Measurements from ENCODE around the gene ITPRIP. TPM values are rescaled to one million over a fixed set of nuclear protein-coding genes. Genes with fewer than 3 reads are reported as not detected.

Gene ITPRIP
- total RNA-seq, 1 experiment from 2014 or later, result 22.5 TPM

GRCh38 chr10:104351061-104351702, 12.9 kb upstream of the ITPRIP start:
- no peaks in the 10 kb centered on the region for H3K36me3 Mint-ChIP-seq (ENCODE audit: insufficient read depth in 1 of 3, low read depth in 3 of 3)
- Histone ChIP-seq H3K18ac (ENCODE audit: insufficient read length, low read depth, low read length) (no peak overlapping the region), H2BK20ac (ENCODE audit: low read depth, low read length, poor library complexity, severe bottlenecking) (no peak overlapping the region), H3K9me3 (ENCODE audit: control insufficient read depth, low read depth, low read length) (no peaks in the 10 kb centered on the region), H3K79me1 (ENCODE audit: insufficient read depth, low read depth, low read length, poor library complexity, severe bottlenecking) (no peaks in the 10 kb centered on the region), H4K91ac (ENCODE audit: insufficient read length, low read depth, low read length) (no peak overlapping the region), H3T11ph (ENCODE audit: low read length) (no peak overlapping the region), H2BK120ac (ENCODE audit: low read depth, low read length, poor library complexity, severe bottlenecking) (no peak overlapping the region), H3K9ac (ENCODE audit: extremely low read depth, insufficient read length, low read length) (no peak overlapping the region), H2BK12ac (ENCODE audit: insufficient read length, low read depth, low read length) (no peak overlapping the region), H3K23me2 (ENCODE audit: insufficient read length, low read depth, low read length, poor library complexity, severe bottlenecking) (no peaks in the 10 kb centered on the region), H3K27me3 (ENCODE audit: insufficient read depth, low read length) (peaks cover 9% of the 10 kb centered on the region), H3K56ac (ENCODE audit: insufficient read length, low read depth, low read length) (no peak overlapping the region), H3K27ac (ENCODE audit: insufficient read length, low read depth, low read length) (no peak overlapping the region), H2AK5ac (ENCODE audit: insufficient read length, low read length) (no peak overlapping the region), H2BK5ac (ENCODE audit: insufficient read length, low read length) (no peak overlapping the region), H3K4me2 (ENCODE audit: insufficient read depth, insufficient read length, low read length) (no peak overlapping the region), H4K20me1 (ENCODE audit: control insufficient read depth, insufficient read depth, insufficient read length) (no peaks in the 10 kb centered on the region), H2AFZ (ENCODE audit: low read length) (no peak overlapping the region), H3K4ac (ENCODE audit: low read depth, low read length) (no peak overlapping the region), H3K23ac (ENCODE audit: insufficient read length, low read depth, low read length) (no peak overlapping the region), H3K14ac (ENCODE audit: insufficient read depth, low read length) (no peak overlapping the region), H4K5ac (ENCODE audit: insufficient read length, low read depth, low read length) (no peak overlapping the region), H4K8ac (replicated peaks; ENCODE audit: insufficient read length, low read depth, low read length) (no peak overlapping the region), H3K4me1 (ENCODE audit: insufficient read depth, low read length) (peaks cover 6% of the 10 kb centered on the region; the same call in 1 of the 2 replicates), H2BK15ac (ENCODE audit: low read depth, low read length) (no peak overlapping the region), H3K79me2 (ENCODE audit: insufficient read depth, low read length) (no peaks in the 10 kb centered on the region)
- no peak overlapping the region for H3K27ac Mint-ChIP-seq
- no peaks in the 10 kb centered on the region for H3K9me3 Mint-ChIP-seq
- TF ChIP-seq CTCF (conservative IDR thresholded peaks at IDR 0.05), result no peak
- no peak for DNase-seq
- H3K4me1 Mint-ChIP-seq, result peaks cover 5 to 7% of the 10 kb centered on the region in 2 experiments; a peak in 3 of 4 replicates
- no CpG with 5 or more reads among the region's 2 CpGs for whole genome bisulfite sequencing (ENCODE audit: extremely low coverage, insufficient read length, low lambda C conversion rate)
- H3K4me3 Mint-ChIP-seq, result no peak overlapping the region
- peaks cover 6% of the 10 kb centered on the region for H3K27me3 Mint-ChIP-seq (ENCODE audit: low read depth)
